Measurements from ENCODE around the gene SPATS2. TPM values are rescaled to one million over a fixed set of nuclear protein-coding genes. Genes with fewer than 3 reads are reported as not detected.

The SPATS2 gene
- total and polyA plus RNA-seq, 2 of the 4 experiments (the other 2 are of a cell fraction) = 50.6 to 63.3 TPM

GRCh38 chr12:49465132-49465531 lies 97.9 kb downstream of the SPATS2 start:
- peaks cover 3% of the 10 kb centered on the region; the same call in 1 of the 2 replicates for H3K36me3 ChIP-seq (ENCODE audit: control insufficient read depth, insufficient read depth, low read length)
- intact Hi-C loops (cut with micrococcal nuclease) = no loop called here
- no peak overlapping the region for H2AK5ac ChIP-seq (ENCODE audit: low read depth, low read length)
- no peak overlapping the region for H2AK9ac ChIP-seq (replicated peaks; ENCODE audit: low read depth, low read length, poor library complexity)
- H3K27ac ChIP-seq (ENCODE audit: insufficient read depth, low read length) = no peak overlapping the region
- no peak overlapping the region for H3K14ac ChIP-seq (replicated peaks; ENCODE audit: low read depth, low read length)
- DNase-seq = no peak
- no peak overlapping the region for H3K23ac ChIP-seq (ENCODE audit: low read depth, low read length)
- H3K9me3 ChIP-seq (ENCODE audit: control insufficient read depth, insufficient read depth, low read length) = no peaks in the 10 kb centered on the region
- no peak for ATAC-seq (ENCODE audit: low read depth)
- POLR2A ChIA-PET (ENCODE audit: unreplicated experiment) = no interaction called here
- H3K79me1 ChIP-seq (ENCODE audit: low read depth in 1 of 2, low read length in 2 of 2) = peaks cover 10 to 32% of the 10 kb centered on the region in 2 experiments
- no peak for TF ChIP-seq POLR2A (IDR thresholded peaks at IDR 0.05; ENCODE audit: low read depth, low read length)
- no peak for TF ChIP-seq CTCF (conservative IDR thresholded peaks at IDR 0.05; ENCODE audit: low read depth, low read length)
- TF ChIP-seq CEBPB (IDR thresholded peaks at IDR 0.05; ENCODE audit: low read depth, low read length) = no peak
- no peak for TF ChIP-seq CHD1 (IDR thresholded peaks at IDR 0.05; ENCODE audit: low read depth, low read length)
- no peak for TF ChIP-seq RFX5 (IDR thresholded peaks at IDR 0.05; ENCODE audit: low read depth, low read length)
- WGBS, 2 experiments (ENCODE audit: extremely low coverage in 2 of 2, insufficient read length in 1 of 2) = no CpG with 5 or more reads among the region's 2 CpGs
- H4K20me1 ChIP-seq (ENCODE audit: insufficient read depth, low read length) = no peaks in the 10 kb centered on the region; the same call in 1 of the 2 replicates
- H4K5ac ChIP-seq (ENCODE audit: low read depth, low read length) = no peak overlapping the region
- dilution Hi-C loops (cut with HindIII; ENCODE audit: low sequenced_read_pairs, unreplicated experiment) = no loop called here
- no peak overlapping the region for H3K4ac ChIP-seq (ENCODE audit: low read depth, low read length)
- no TSS peak for BruUV-seq (replicated peaks)
- H3K56ac ChIP-seq (ENCODE audit: extremely low read depth, insufficient read depth, low read length) = no peak overlapping the region
- no peak overlapping the region for H2AFZ ChIP-seq (replicated peaks; ENCODE audit: low read length, poor library complexity)
- H2BK120ac ChIP-seq (ENCODE audit: low read depth, low read length) = no peak overlapping the region
- H2BK15ac ChIP-seq (ENCODE audit: low read depth, low read length) = no peak overlapping the region
- H2BK5ac ChIP-seq (ENCODE audit: low read depth, low read length, poor library complexity, severe bottlenecking) = no peak overlapping the region
- H4K91ac ChIP-seq (ENCODE audit: insufficient read depth, low read depth, low read length) = no peak overlapping the region
- H4K8ac ChIP-seq (ENCODE audit: low read depth in 2 of 2, low read length in 2 of 2) = no peak overlapping the region
- no peak overlapping the region for H3K9ac ChIP-seq (ENCODE audit: low read depth, low read length)
- H3K18ac ChIP-seq (ENCODE audit: low read depth, low read length) = no peak overlapping the region
- H3K9me1 ChIP-seq (ENCODE audit: insufficient read depth, low read length) = no peaks in the 10 kb centered on the region
- H3K4me2 ChIP-seq (ENCODE audit: low read depth, low read length) = no peak overlapping the region
- no peak overlapping the region for H2BK20ac ChIP-seq (ENCODE audit: low read depth, low read length)
- in situ Hi-C loops (cut with MboI; ENCODE audit: low sequenced_read_pairs) = no loop called here
- no peaks in the 10 kb centered on the region for H3K27me3 ChIP-seq (ENCODE audit: control insufficient read depth, insufficient read depth, low read length)
- H3K4me3 ChIP-seq (ENCODE audit: insufficient read depth, low read depth, low read length) = no peak overlapping the region
- CTCF ChIA-PET = no interaction called here
- H3K4me1 ChIP-seq (ENCODE audit: control insufficient read depth, insufficient read depth, low read length) = no peaks in the 10 kb centered on the region

Measured in IMR-90 (cell line).